DND-41 (cell line): ENCODE results near the gene TNFRSF19.
"Not testable (repeated sequence)": the region's sequence is repeated elsewhere in the genome, so short reads cannot be mapped to it uniquely, and the experiment has no call there.

ENCODE experiments used
- ATAC-seq: fragments of 200-7000 bp; cut with Tn5 transposase; 3 replicates; pipeline ENCODE4 v1.9.1; 2021; ENCODE audit warnings: low read depth; ENCODE audit not compliant: insufficient read depth
- DNase-seq: peaks from one replicate; pipeline ENCODE4 v3.0.0-alpha.2; 2020
- H2AFZ ChIP-seq: 2 replicates; pipeline ENCODE4 v1.6.0; 2012; ENCODE audit warnings: low read depth, low read length
- H3K27ac ChIP-seq: 2 replicates; pipeline ENCODE4 v1.5.1; 2012; ENCODE audit warnings: low read length, inconsistent platforms
- H3K27me3 ChIP-seq: fragments of 200-600 bp; sonication (generic); 2 replicates; pipeline ENCODE4 v1.6.0; 2012; ENCODE audit warnings: low read length, mild to moderate bottlenecking, inconsistent platforms; ENCODE audit not compliant: insufficient read depth, poor library complexity
- H3K36me3 ChIP-seq: 2 replicates; pipeline ENCODE4 v1.5.1; 2012; ENCODE audit warnings: low read length, inconsistent platforms; ENCODE audit not compliant: insufficient read depth
- H3K4me1 ChIP-seq: 2 replicates; pipeline ENCODE4 v1.5.1; 2012; ENCODE audit warnings: mild to moderate bottlenecking, low read length; ENCODE audit not compliant: insufficient read depth
- H3K4me2 ChIP-seq: 2 replicates; pipeline ENCODE4 v1.6.0; 2012; ENCODE audit warnings: mild to moderate bottlenecking, moderate library complexity, low read length, inconsistent platforms; ENCODE audit not compliant: insufficient read depth
- H3K4me3 ChIP-seq, 2 experiments: fragments of 200-600 bp in 1 of 2; shearing (Covaris generic) in 1 of 2; 2 replicates each; pipeline ENCODE4 v1.5.1; 2012 to 2016; ENCODE audit warnings: inconsistent platforms in 2 of 2, low read length in 2 of 2, mild to moderate bottlenecking in 2 of 2, low read depth in 1 of 2, moderate library complexity in 1 of 2
- H3K79me2 ChIP-seq: 2 replicates; pipeline ENCODE4 v1.6.0; 2012; ENCODE audit warnings: low read length, inconsistent platforms; ENCODE audit not compliant: insufficient read depth
- H3K9ac ChIP-seq: 2 replicates; pipeline ENCODE4 v1.6.0; 2012; ENCODE audit warnings: low read depth, mild to moderate bottlenecking, inconsistent platforms, low read length, moderate library complexity
- H3K9me3 ChIP-seq: 2 replicates; pipeline ENCODE4 v1.5.1; 2012; ENCODE audit warnings: low read length, moderate library complexity, mild to moderate bottlenecking, inconsistent platforms; ENCODE audit not compliant: insufficient read depth, severe bottlenecking
- H4K20me1 ChIP-seq: 2 replicates; pipeline ENCODE4 v1.6.0; 2012; ENCODE audit warnings: low read length; ENCODE audit not compliant: insufficient read depth
- EZH2 ChIP-seq: IDR thresholded peaks from 3 replicates; pipeline ENCODE4 v1.6.1; 2012; ENCODE audit warnings: borderline replicate concordance, low read depth, mild to moderate bottlenecking, moderate library complexity, low read length, inconsistent platforms; ENCODE audit not compliant: severe bottlenecking
- TF ChIP-seq, protein P1 (sequence below): IDR thresholded peaks from 2 replicates; pipeline ENCODE4 v1.5.1; 2012; ENCODE audit warnings: borderline replicate concordance, low read length, moderate library complexity, mild to moderate bottlenecking; ENCODE audit not compliant: poor library complexity, severe bottlenecking; ENCODE audit errors: extremely low read depth

The TNFRSF19 gene, protein sequence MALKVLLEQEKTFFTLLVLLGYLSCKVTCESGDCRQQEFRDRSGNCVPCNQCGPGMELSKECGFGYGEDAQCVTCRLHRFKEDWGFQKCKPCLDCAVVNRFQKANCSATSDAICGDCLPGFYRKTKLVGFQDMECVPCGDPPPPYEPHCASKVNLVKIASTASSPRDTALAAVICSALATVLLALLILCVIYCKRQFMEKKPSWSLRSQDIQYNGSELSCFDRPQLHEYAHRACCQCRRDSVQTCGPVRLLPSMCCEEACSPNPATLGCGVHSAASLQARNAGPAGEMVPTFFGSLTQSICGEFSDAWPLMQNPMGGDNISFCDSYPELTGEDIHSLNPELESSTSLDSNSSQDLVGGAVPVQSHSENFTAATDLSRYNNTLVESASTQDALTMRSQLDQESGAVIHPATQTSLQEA

DNA sequence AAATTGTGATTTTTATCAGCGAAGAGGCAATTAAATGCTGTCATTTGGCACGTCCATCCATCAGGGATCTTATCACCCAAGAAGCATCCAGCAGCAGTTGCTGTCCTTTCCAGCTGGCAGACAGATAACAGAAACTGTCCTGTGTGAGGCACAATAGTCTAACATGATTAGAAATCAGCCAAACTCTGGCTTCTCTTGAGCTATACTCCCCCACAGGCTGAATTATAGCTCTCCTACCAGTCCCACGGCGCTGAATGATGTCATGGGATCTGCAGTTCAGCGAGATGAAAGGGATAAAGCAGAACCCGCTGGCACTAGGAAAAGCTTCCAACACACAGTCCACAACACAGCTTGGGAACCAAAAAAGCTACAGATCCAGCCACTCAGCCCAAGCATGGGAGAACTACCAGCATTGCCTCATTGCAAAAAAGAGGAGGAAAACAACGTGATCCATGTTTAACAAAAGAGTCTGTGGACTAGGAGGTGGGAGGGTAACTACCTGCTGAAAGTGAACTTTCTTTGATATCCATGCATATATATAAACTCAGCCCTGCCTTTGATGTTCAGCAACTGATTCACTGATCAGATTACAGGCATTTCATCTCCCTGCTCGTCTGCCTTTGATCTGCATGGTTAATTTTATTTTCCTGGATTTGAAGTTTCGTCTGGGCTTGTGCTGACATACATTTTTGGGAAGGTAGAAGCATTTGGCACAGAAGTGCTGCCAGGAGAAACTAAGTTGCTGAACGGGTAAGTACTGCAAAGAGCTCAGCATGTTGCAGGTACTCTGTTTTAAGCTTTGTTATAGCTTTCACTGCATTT, at the start of gene TNFRSF19:
TSS of gene TNFRSF19 (plus strand) at position 314 of the 822 bp plus-strand sequence. CDS start 19,772 bp downstream, outside the sequence.
- Histone ChIP-seq H3K9ac (no peak within 1 kb of the TSS), H3K4me2 (no peak within 1 kb of the TSS), H3K27me3 (peaks cover 24% of the 10 kb centered on the region), H3K4me1 (no peaks in the 10 kb centered on the region), H3K27ac (no peak within 1 kb of the TSS), H3K79me2 (no peaks in the 10 kb centered on the region), H4K20me1 (no peaks in the 10 kb centered on the region), H3K36me3 (no peaks in the 10 kb centered on the region), H3K9me3 (no peaks in the 10 kb centered on the region), H3K4me3 (no peak within 1 kb of the TSS), H2AFZ (no peak within 1 kb of the TSS)
- no peak for DNase-seq
- TF ChIP-seq EZH2: no peak
- TF ChIP-seq, protein P1, sequence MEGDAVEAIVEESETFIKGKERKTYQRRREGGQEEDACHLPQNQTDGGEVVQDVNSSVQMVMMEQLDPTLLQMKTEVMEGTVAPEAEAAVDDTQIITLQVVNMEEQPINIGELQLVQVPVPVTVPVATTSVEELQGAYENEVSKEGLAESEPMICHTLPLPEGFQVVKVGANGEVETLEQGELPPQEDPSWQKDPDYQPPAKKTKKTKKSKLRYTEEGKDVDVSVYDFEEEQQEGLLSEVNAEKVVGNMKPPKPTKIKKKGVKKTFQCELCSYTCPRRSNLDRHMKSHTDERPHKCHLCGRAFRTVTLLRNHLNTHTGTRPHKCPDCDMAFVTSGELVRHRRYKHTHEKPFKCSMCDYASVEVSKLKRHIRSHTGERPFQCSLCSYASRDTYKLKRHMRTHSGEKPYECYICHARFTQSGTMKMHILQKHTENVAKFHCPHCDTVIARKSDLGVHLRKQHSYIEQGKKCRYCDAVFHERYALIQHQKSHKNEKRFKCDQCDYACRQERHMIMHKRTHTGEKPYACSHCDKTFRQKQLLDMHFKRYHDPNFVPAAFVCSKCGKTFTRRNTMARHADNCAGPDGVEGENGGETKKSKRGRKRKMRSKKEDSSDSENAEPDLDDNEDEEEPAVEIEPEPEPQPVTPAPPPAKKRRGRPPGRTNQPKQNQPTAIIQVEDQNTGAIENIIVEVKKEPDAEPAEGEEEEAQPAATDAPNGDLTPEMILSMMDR: no peak
- no peak for ATAC-seq

DNA sequence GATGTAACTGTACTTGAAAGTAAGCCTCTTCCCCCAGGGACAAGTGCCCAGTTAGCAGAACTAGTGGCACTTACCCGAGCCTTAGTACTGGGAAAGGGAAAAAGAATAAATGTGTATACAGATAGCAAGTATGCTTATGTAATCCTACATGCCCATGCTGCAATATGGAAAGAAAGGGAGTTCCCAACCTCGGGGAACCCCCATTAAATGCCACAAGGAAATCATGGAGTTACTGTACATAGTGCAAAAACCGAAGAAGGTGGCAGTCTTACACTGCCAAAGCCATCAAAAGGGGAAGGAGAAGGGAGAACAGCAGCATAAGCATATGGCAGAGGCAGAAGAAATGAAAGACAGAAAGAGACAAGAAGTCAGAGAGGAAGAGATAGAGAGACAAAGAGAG, 40.3 kb upstream of the TNFRSF19 start:
- H3K9me3 ChIP-seq, H2AFZ ChIP-seq, H3K9ac ChIP-seq, H3K27me3 ChIP-seq, H3K36me3 ChIP-seq, H3K27ac ChIP-seq, ATAC-seq, H3K79me2 ChIP-seq, H4K20me1 ChIP-seq, H3K4me2 ChIP-seq, H3K4me1 ChIP-seq, DNase-seq, H3K4me3 ChIP-seq: not testable (repeated sequence)

DNA sequence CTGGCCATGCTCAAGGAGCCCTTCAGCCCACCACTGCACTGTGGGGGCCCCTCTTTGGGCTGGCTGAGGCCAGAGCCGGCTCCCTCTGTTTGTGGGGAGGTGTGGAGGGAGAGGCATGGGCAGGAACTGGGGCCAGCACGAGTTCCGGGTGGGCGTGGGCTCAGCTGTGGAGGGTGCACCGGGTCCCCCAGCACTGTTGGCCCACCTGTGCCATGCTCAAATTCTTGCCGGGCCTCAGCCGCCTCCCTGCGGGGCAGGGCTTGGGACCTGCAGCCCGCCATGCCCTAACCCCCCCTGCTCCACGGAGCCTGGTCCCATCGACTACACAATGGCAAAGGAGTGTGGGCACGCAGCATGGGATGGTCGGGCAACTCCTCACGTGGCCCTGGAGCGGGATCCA, 38.8 kb upstream of the TNFRSF19 start:
- no peak for DNase-seq
- H3K36me3 ChIP-seq: no peaks in the 10 kb centered on the region
- no peak overlapping the region for H3K4me2 ChIP-seq
- ATAC-seq: no peak
- H3K4me1 ChIP-seq: no peaks in the 10 kb centered on the region
- no peak overlapping the region for H3K4me3 ChIP-seq
- H3K27me3 ChIP-seq: no peaks in the 10 kb centered on the region
- H3K9ac ChIP-seq: no peak overlapping the region
- no peaks in the 10 kb centered on the region for H3K79me2 ChIP-seq
- no peak overlapping the region for H2AFZ ChIP-seq
- H4K20me1 ChIP-seq: no peaks in the 10 kb centered on the region
- H3K27ac ChIP-seq: no peak overlapping the region
- no peak for TF ChIP-seq EZH2
- TF ChIP-seq, protein P1: no peak
- no peaks in the 10 kb centered on the region for H3K9me3 ChIP-seq

DNA sequence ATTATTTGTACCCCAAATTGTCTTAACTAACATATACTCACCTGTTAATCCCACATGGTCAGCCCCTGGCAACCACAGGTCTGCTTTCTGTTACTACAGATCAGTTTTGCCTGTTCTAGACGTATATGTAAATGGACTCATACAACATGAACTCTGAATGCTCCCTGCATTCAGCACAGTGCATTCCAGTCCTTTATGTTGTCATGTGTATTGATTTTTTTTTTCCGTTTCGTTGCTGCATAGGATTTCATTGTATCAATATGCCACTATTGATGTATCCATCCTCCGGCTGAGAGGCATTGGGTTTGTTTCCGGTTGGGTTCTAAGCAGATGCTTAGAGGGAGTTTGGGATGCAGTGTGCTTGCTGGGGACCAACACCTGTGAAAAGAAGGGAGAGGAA, 36.1 kb upstream of the TNFRSF19 start:
- TF ChIP-seq, protein P1: no peak
- TF ChIP-seq EZH2: no peak
- Histone ChIP-seq H3K79me2 (no peaks in the 10 kb centered on the region), H3K27ac (no peak overlapping the region), H3K4me3 (no peak overlapping the region), H3K36me3 (no peaks in the 10 kb centered on the region), H3K9ac (no peak overlapping the region), H2AFZ (no peak overlapping the region), H3K9me3 (no peaks in the 10 kb centered on the region), H3K27me3 (no peaks in the 10 kb centered on the region), H3K4me2 (no peak overlapping the region), H3K4me1 (no peaks in the 10 kb centered on the region), H4K20me1 (no peaks in the 10 kb centered on the region)
- no peak for DNase-seq
- no peak for ATAC-seq
